ENCODE results near the gene RGS9BP.

RGS9BP gene

DNA sequence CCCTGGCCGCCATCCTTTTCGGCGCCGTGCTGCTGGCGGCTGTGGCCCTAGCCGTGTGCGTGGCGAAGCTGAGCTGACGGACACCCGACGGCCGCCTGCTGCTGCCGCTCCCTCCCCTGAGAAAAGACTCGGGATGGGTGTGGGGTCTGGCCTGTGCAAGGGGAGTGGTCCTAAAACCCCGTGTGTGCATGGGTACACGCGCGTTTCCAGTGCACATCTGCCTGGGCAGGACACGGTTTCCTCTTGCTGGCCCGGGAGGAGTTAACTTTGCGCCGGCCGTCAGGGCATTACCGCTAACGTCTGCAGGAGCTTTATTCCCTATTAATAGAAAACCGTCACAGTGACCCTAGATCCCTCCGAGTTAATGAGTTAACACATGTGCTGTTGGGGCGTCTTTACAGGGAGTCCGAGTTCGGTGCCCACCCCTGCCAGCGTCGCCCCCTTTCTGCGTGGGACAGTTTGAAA is 1.3 kb downstream of the RGS9BP start:
- no peaks in the 10 kb centered on the region for H3F3A ChIP-seq (ENCODE audit: insufficient read depth)
- peaks cover 30% of the 10 kb centered on the region for H3K79me2 ChIP-seq (ENCODE audit: insufficient read depth, low read length)
- H3K27ac ChIP-seq (ENCODE audit: low read depth, low read length): no peak overlapping the region
- H3K27me3 ChIP-seq (ENCODE audit: low read length): no peaks in the 10 kb centered on the region
- no peaks in the 10 kb centered on the region for H3K36me3 ChIP-seq (ENCODE audit: low read length)
- H3K9ac ChIP-seq (ENCODE audit: low read length): no peak overlapping the region
- H2AFZ ChIP-seq (ENCODE audit: low read depth, low read length, severe bottlenecking): no peak overlapping the region
- no peaks in the 10 kb centered on the region for H3K9me2 ChIP-seq (replicated peaks; ENCODE audit: insufficient read depth, low read length)
- H3K4me3 ChIP-seq (ENCODE audit: insufficient read depth, low read length, poor library complexity, severe bottlenecking): no peak overlapping the region
- no peak for TF ChIP-seq EZH2phosphoT487 (conservative IDR thresholded peaks at IDR 0.05; ENCODE audit: low read length)
- TF ChIP-seq, protein P1, sequence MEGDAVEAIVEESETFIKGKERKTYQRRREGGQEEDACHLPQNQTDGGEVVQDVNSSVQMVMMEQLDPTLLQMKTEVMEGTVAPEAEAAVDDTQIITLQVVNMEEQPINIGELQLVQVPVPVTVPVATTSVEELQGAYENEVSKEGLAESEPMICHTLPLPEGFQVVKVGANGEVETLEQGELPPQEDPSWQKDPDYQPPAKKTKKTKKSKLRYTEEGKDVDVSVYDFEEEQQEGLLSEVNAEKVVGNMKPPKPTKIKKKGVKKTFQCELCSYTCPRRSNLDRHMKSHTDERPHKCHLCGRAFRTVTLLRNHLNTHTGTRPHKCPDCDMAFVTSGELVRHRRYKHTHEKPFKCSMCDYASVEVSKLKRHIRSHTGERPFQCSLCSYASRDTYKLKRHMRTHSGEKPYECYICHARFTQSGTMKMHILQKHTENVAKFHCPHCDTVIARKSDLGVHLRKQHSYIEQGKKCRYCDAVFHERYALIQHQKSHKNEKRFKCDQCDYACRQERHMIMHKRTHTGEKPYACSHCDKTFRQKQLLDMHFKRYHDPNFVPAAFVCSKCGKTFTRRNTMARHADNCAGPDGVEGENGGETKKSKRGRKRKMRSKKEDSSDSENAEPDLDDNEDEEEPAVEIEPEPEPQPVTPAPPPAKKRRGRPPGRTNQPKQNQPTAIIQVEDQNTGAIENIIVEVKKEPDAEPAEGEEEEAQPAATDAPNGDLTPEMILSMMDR (IDR thresholded peaks at IDR 0.05; ENCODE audit: insufficient read depth, low read length, poor library complexity, severe bottlenecking): no peak
- no peaks in the 10 kb centered on the region for H3K9me3 ChIP-seq (ENCODE audit: insufficient read depth, low read length)
- peaks cover 13% of the 10 kb centered on the region; the same call in 1 of the 2 replicates for H4K20me1 ChIP-seq (ENCODE audit: low read depth, low read length)
- H3K4me2 ChIP-seq (ENCODE audit: low read depth, low read length, poor library complexity, severe bottlenecking): no peak overlapping the region

DNA sequence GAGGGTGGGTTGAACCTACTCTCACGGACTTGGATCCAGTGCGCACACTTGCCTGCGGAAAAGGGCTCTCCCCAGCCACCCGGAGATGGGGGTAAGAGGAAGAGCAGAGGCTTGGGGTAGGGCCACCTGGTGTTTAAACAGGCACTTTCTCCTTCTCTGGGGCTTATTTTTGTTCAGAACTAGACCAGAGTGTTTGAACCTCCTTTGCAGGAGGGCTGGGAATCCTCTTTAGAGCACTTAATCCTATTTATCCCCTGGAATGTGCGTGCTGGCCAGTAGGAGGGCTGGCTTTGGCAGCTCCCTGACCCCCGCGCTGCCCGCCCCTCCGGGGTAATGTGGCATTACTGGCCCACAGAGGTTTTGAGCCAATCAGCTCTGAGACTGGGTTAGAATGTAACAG is 2.0 kb downstream of the RGS9BP start:
- Histone ChIP-seq H3K9ac (ENCODE audit: low read length) (no peak overlapping the region), H3K9me3 (ENCODE audit: insufficient read depth, low read length) (no peaks in the 10 kb centered on the region), H3K79me2 (ENCODE audit: insufficient read depth, low read length) (peaks cover 23% of the 10 kb centered on the region), H3K27me3 (ENCODE audit: low read length) (no peaks in the 10 kb centered on the region), H3K4me3 (ENCODE audit: insufficient read depth, low read length, poor library complexity, severe bottlenecking) (no peak overlapping the region), H2AFZ (ENCODE audit: low read depth, low read length, severe bottlenecking) (no peak overlapping the region), H3F3A (ENCODE audit: insufficient read depth) (no peaks in the 10 kb centered on the region), H3K27ac (ENCODE audit: low read depth, low read length) (no peak overlapping the region), H3K9me2 (replicated peaks; ENCODE audit: insufficient read depth, low read length) (no peaks in the 10 kb centered on the region), H3K4me2 (ENCODE audit: low read depth, low read length, poor library complexity, severe bottlenecking) (no peak overlapping the region), H4K20me1 (ENCODE audit: low read depth, low read length) (peaks cover 6% of the 10 kb centered on the region; the same call in 1 of the 2 replicates), H3K36me3 (ENCODE audit: low read length) (no peaks in the 10 kb centered on the region)
- TF ChIP-seq, protein P1 (IDR thresholded peaks at IDR 0.05; ENCODE audit: insufficient read depth, low read length, poor library complexity, severe bottlenecking): no peak
- no peak for TF ChIP-seq EZH2phosphoT487 (conservative IDR thresholded peaks at IDR 0.05; ENCODE audit: low read length)

DNA sequence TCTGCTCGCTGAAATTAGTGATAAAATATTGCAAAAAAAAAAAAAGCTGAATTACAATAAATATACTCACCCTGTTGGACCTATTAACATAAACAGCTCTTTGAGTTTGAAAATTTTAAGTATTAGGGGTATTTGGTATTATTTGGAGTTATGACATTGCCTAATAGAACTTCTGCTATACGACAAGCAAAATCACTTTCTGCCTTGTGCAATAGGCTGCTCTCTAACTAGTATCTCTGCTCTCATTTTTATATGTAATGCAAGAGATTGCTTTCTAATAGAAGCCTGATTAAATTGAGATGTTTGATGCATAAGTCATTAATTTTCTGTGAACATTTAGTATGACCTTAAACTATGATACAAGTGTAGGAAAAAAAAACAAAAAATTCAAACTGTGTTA is 5.3 kb downstream of the RGS9BP start:
- no peaks in the 10 kb centered on the region for H3K9me2 ChIP-seq (replicated peaks; ENCODE audit: insufficient read depth, low read length)
- no peaks in the 10 kb centered on the region for H4K20me1 ChIP-seq (ENCODE audit: low read depth, low read length)
- no peaks in the 10 kb centered on the region for H3K79me2 ChIP-seq (ENCODE audit: insufficient read depth, low read length)
- no peaks in the 10 kb centered on the region for H3K27me3 ChIP-seq (ENCODE audit: low read length)
- H3K36me3 ChIP-seq (ENCODE audit: low read length): no peaks in the 10 kb centered on the region
- H3F3A ChIP-seq (ENCODE audit: insufficient read depth): no peaks in the 10 kb centered on the region
- no peaks in the 10 kb centered on the region for H3K9me3 ChIP-seq (ENCODE audit: insufficient read depth, low read length)
- no peak overlapping the region for H3K27ac ChIP-seq (ENCODE audit: low read depth, low read length)
- no peak overlapping the region for H3K9ac ChIP-seq (ENCODE audit: low read length)
- no peak overlapping the region for H3K4me2 ChIP-seq (ENCODE audit: low read depth, low read length, poor library complexity, severe bottlenecking)
- TF ChIP-seq, protein P1 (IDR thresholded peaks at IDR 0.05; ENCODE audit: insufficient read depth, low read length, poor library complexity, severe bottlenecking): no peak
- no peak overlapping the region for H2AFZ ChIP-seq (ENCODE audit: low read depth, low read length, severe bottlenecking)
- no peak overlapping the region for H3K4me3 ChIP-seq (ENCODE audit: insufficient read depth, low read length, poor library complexity, severe bottlenecking)

Measured in SU-DHL-6 (cell line).